Lower lobe of right lung (tissue), 2 donors: ENCODE results near the gene SLC24A3. TPM values are rescaled to one million over a fixed set of nuclear protein-coding genes. Genes with fewer than 3 reads are reported as not detected.

Experiments
- ATAC-seq, 2 donors: fragments of 200-7000 bp; cut with Tn5 transposase; one replicate each; pipeline ENCODE4 v1.9.1; 2020 to 2022; ENCODE audit warnings: mild to moderate bottlenecking in 2 of 2, moderate library complexity in 2 of 2
- DNase-seq: peaks from one replicate; pipeline ENCODE4 v3.0.0-alpha.2; 2020
- H3K27ac ChIP-seq: fragments of 200-600 bp; one replicate; pipeline ENCODE4 v1.8.0; 2022
- H3K27me3 ChIP-seq: fragments of 200-600 bp; one replicate; pipeline ENCODE4 v1.8.0; 2022; ENCODE audit warnings: low read depth
- H3K36me3 ChIP-seq: fragments of 200-600 bp; one replicate; pipeline ENCODE4 v1.8.0; 2022; ENCODE audit warnings: mild to moderate bottlenecking
- H3K4me1 ChIP-seq: fragments of 200-600 bp; one replicate; pipeline ENCODE4 v1.8.0; 2022
- H3K4me3 ChIP-seq: fragments of 200-600 bp; one replicate; pipeline ENCODE4 v1.8.0; 2022; ENCODE audit warnings: mild to moderate bottlenecking
- H3K9me3 ChIP-seq: fragments of 200-600 bp; one replicate; pipeline ENCODE4 v1.8.0; 2022
- intact Hi-C: fragments of 100-400 bp; cut with DNase I; formaldehyde crosslinking; loops from one replicate; pipeline ENCODE4 v1.11.0; 2022
- total RNA-seq: library from RNA; stranded (reverse); fragmentation: NEBNext Ultra II Directional; extraction: Animal tissue kit (Norgen Biotek cat#: 25700); gene quantifications from one replicate; pipeline ENCODE4 v1.2.1, GENCODE V29; 2021
- TF ChIP-seq, protein P1 (sequence below): fragments of 200-600 bp; IDR thresholded peaks from one replicate; pipeline ENCODE4 v1.8.0; 2022; ENCODE audit warnings: antibody characterized with exemption, mild to moderate bottlenecking
- donor health status: DM: no; HTN: yes; CAD: no; lungs with severe emphysema.

The SLC24A3 gene
- total RNA-seq, 1 donor from 2014 or later, result 7.9 TPM

DNA sequence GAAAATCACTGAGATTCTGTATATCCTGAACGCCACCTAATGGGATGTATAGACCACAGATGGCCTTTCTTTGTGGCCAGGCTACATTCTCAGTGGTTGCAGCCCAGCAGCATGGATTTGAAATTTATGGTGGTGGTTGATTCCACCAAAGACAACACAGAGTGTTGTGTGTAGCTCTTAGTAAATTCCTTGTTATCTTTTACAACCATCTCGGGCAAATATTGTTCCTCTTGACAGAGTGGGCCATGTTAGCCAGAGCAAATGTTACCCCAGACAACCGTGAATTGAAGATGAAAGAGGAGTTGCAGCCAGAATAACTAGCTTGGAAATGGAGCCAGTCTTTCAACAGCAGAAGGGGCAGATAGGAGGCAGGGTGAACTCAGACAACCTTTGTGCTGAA, 39.5 kb downstream of the SLC24A3 start:
- no peak for DNase-seq
- H3K9me3 ChIP-seq, result no peaks in the 10 kb centered on the region
- peaks cover 32% of the 10 kb centered on the region for H3K4me1 ChIP-seq
- H3K4me3 ChIP-seq, result no peak overlapping the region
- H3K27me3 ChIP-seq, result no peaks in the 10 kb centered on the region
- intact Hi-C loops, result no loop called here
- no peak for ATAC-seq
- H3K27ac ChIP-seq, result peak overlapping the region; percentile 20
- H3K36me3 ChIP-seq, result no peaks in the 10 kb centered on the region
- TF ChIP-seq, protein P1, sequence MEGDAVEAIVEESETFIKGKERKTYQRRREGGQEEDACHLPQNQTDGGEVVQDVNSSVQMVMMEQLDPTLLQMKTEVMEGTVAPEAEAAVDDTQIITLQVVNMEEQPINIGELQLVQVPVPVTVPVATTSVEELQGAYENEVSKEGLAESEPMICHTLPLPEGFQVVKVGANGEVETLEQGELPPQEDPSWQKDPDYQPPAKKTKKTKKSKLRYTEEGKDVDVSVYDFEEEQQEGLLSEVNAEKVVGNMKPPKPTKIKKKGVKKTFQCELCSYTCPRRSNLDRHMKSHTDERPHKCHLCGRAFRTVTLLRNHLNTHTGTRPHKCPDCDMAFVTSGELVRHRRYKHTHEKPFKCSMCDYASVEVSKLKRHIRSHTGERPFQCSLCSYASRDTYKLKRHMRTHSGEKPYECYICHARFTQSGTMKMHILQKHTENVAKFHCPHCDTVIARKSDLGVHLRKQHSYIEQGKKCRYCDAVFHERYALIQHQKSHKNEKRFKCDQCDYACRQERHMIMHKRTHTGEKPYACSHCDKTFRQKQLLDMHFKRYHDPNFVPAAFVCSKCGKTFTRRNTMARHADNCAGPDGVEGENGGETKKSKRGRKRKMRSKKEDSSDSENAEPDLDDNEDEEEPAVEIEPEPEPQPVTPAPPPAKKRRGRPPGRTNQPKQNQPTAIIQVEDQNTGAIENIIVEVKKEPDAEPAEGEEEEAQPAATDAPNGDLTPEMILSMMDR, result no peak

DNA sequence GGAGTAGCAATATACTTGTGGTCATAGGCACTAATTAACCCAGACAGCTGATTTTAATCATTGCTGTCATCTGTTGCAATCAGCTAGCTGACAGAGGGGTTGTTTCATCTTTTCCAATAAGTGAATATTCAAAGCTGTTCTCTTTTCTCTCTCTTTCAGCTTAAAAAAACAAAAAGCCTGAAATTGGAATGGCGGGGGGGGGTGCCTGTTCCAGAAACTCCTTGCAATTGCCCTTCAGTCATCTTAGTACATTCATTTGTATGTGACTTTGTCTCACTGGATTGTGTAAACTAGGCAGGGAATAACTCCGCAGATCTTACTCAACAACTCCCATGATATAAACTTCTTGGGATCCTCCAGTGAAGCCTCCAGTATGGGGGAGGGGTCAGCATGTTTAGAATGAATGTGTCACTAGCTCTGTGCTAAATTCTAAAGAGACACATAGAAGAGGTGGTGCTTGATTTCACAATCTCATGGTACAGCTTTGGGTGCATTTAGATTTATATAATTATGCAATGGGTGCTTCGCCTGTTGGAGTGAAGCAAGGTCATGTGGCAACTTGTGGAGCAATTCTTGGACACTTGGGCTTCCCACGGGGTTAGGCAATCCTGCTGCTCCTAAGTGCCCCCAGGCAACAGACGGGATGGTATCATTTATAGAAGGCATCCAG, 40.1 kb downstream of the SLC24A3 start:
- Histone ChIP-seq H3K4me1 (peaks cover 32% of the 10 kb centered on the region), H3K36me3 (no peaks in the 10 kb centered on the region), H3K4me3 (no peak overlapping the region), H3K9me3 (no peaks in the 10 kb centered on the region), H3K27me3 (no peaks in the 10 kb centered on the region), H3K27ac (peak overlapping the region; percentile 36)
- DNase-seq (peak; percentile 68), ATAC-seq (peak; percentile 65 to 71)
- TF ChIP-seq, protein P1, result no peak
- intact Hi-C loops, result no loop called here

DNA sequence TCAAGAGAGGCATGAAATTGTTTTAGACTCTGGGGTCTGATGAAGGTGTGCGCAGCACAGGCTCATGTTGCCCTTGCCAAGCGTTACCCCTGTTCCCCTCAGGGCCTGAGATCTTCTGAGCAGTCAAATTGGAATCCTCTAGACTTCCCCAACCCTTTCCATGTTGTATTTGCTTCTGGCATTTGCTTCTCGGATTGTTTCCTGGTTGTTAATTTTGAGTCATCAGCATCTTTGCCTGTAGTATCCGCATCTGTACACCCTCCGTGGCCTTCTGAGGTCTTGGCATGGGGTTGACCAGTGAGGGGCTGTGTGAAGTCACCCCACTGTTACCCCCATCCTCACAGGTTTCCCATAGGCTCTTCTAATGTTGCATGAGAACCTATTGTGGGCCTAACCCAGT, 40.9 kb downstream of the SLC24A3 start:
- peaks cover 32% of the 10 kb centered on the region for H3K4me1 ChIP-seq
- no peak for DNase-seq

DNA sequence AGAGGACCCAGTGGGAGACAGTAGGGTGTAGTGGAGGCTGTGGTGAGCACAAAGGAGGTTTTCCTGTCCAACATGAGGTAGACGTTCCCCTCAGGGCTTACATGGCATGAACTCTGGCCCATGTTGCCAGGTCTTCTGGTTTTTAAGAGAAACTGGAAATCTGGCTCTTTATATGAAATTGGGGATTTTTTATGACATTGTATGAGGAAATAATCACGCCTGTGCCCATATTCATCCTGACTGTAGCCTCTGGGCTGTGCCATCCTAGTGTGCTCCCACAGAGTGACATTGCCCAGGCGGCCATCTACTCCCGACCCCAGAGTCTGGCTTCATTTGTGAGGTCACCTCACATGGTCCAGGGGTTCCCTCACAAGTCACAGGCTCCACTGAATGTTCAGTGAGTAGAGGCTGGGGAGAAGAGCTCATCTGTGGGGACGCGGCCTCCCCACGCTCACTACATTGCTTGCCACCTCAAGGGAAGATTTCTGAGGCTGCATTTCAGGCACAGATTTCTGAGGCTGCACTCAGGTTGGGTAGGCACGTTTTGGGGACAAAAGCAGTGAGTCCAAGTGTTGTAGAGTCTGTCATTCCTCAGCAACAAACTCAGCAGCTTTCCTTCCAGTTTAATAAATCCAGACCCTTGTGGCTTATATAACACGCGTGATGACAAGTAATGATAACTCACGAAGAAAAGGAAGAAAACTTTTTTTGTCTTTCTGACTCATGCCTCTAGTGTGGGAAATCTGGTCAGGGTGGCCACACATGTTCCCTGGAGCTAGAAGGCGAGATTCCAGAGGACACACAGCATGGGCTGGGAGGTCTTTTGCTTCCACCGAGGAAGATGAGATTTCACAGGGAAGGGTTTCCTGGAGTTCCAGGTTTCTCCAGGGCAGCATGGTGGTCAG, 41.7 kb downstream of the SLC24A3 start:
- Histone ChIP-seq H3K9me3 (no peaks in the 10 kb centered on the region), H3K4me1 (peaks cover 27% of the 10 kb centered on the region), H3K4me3 (no peak overlapping the region), H3K27me3 (no peaks in the 10 kb centered on the region), H3K27ac (no peak overlapping the region), H3K36me3 (no peaks in the 10 kb centered on the region)
- DNase-seq, result no peak
- no peak for ATAC-seq
- TF ChIP-seq, protein P1, result no peak
- intact Hi-C loops, result no loop called here

More for the DNA sequence above, 40.9 kb downstream of the SLC24A3 start:
- no peak overlapping the region for H3K4me3 ChIP-seq
- peak overlapping the region; percentile 36 for H3K27ac ChIP-seq
- TF ChIP-seq, protein P1, result no peak
- no peak for ATAC-seq
- no peaks in the 10 kb centered on the region for H3K27me3 ChIP-seq
- no peaks in the 10 kb centered on the region for H3K36me3 ChIP-seq
- intact Hi-C loops, result no loop called here
- no peaks in the 10 kb centered on the region for H3K9me3 ChIP-seq

DNA sequence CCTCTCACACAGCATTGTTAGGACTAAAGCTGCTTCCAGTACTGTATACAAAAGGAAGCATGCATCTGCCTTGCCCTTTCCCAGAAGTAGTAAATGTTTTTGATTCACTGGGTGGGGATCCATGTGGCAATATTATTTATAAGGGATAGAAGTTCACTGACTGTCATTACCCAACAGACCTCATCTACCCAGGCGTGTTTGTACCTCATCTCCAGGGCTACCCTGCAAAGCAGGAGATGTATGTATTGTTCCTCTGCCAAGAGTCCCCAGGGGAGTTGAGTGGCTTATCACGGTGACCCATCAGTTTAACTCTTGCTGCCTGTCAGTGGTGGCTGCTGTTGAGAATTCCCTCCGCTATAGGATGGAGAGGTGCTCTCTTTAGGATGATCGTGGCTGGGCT, 42.5 kb downstream of the SLC24A3 start:
- Histone ChIP-seq H3K27ac (no peak overlapping the region), H3K36me3 (no peaks in the 10 kb centered on the region), H3K9me3 (no peaks in the 10 kb centered on the region), H3K4me1 (peaks cover 27% of the 10 kb centered on the region), H3K4me3 (no peak overlapping the region), H3K27me3 (no peaks in the 10 kb centered on the region)
- intact Hi-C loops, result no loop called here
- no peak for ATAC-seq
- DNase-seq, result no peak
- TF ChIP-seq, protein P1, result no peak
